ENCODE data around the gene ADM5. TPM values are rescaled to one million over a fixed set of nuclear protein-coding genes. Genes with fewer than 3 reads are reported as not detected.

The ADM5 gene, protein sequence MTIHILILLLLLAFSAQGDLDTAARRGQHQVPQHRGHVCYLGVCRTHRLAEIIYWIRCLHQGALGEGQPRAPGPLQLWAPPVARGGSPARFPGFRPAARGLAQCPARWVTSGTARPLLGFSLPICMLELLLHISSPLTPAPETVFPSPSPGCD
- under 1 TPM; 0.34 to 1.00 TPM for total RNA-seq

DNA sequence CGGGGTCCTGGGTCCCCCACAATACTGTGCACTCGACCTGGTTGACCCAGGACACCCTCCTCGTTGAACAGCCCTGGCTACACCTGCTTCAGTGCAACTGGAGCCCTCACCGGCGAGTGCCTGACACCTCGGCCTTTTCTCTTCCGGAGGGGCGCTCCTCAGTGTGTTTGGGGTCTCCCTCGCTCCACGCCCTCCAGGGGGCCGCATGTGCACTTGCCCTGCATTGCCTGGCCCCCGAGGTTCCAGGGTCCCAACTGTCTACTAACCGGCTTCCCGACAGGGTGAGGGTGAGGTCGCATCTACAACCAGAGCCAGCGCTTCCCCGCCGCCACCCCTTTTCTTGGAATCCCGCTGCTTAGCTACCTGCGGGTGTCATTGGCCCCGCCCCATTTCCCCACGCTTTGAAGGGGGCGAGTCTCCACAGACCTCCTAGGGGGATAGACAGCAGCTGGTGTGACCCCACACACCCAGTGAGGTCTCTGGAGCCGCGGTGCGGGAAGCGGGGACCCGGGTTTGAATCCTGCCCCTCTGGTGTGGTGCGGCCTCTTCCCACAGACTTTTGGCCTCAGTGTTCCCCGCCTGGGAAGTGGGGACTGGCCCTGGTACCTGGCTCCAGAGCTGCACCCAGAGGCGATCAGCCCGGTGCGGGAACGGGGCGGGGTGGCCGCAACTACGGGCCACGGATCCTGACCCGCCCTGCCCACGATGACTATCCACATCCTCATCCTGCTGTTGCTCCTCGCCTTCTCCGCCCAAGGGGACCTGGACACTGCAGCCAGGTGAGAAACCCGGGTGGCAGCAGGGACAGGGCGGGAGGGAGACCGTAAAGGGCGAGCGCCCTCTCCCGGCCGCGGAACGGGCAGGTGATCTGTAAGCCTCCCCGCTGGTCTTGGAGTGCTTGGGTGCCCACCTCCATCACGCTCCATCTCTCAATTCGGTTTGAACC lies at the start of gene ADM5:
TSS of gene ADM5 (plus strand) at position 462 of the 946 bp plus-strand sequence. CDS start at position 706, 244 bp downstream.

DNA sequence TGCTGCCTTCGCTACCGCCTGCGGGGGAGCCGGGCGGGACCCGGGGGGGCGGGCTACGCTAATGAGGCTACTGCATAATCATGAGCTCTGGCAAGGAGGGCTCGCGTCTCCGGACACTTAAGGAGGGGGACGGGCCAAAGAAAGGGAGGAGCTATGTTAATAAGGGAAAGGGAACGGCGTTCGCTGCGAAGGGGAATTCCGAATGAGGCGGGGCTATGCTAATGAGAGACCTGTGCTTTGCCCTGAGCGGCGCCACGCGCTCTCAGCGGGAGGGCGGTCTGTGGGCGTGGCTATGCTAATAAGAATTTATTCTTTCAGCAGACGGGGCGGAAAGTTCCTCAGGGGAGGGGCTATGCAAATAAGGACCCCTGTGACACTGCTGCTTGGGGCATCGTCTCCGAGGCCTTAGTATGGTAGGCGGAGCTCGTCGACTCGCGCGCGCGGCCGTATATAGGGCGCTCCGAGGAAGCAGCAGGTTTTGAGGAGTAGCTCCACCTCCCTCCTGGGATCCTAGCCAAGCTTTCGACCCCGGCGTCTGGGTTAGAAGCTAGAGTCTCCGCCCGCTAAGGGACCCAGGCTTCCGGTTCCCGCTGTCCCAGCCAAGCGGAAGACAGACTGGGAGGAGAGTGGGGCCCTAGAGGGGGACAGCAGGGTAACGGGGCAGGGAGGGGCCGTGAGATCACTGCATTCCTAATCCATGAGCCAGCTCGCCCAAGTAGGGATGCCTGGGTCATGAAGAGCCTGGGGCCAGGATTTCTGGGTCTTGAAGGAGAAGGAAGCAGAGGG lies 49.1 kb upstream of the ADM5 start, which contains the start of gene RRAS:
TSS of gene RRAS (minus strand) at position 31 of the 786 bp plus-strand sequence. CDS start 45 bp downstream, outside the sequence.

DNA sequence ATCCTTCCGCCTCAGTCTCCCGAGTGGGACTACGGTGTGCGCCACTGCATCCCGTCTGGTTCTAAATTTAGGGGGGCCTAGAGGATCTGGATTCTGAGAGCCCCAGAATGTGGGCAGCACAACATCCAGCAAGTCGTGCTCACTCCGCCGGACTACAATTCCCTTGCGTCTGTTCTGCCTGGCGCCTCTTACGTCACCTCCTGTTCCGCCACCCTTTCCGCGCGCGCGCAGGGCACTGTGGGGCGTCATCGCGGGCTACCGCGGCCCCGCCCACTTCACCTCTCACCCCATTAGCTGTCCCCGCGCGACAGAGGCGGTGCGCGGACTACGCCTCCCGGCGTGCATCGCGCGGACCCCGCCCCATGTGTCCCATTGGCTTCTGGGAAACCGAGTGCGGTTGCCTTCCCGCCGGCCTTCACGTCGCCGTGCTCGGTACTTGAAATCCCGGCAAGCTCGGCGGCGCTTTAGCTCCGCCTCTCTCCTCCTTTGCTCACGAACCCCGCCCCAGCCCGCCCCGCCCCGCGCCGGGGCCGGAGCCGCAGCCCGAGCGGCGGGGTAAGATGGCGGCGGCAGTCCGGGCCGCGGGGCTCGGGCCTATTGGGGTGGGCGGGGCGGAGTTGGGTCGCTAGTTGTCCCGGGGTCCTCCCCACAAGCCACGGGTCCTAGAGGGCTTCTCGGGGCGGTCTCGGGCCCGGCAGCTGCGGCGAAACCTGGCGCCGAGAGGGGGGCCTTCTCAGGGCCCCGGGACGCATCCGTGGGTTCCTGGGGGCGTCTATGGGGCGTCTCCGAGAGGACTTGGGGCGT lies 47.5 kb upstream of the ADM5 start, which contains the start of gene SCAF1:
TSS of gene SCAF1 (plus strand) at position 522 of the 804 bp plus-strand sequence. CDS start 2,818 bp downstream, outside the sequence.

DNA sequence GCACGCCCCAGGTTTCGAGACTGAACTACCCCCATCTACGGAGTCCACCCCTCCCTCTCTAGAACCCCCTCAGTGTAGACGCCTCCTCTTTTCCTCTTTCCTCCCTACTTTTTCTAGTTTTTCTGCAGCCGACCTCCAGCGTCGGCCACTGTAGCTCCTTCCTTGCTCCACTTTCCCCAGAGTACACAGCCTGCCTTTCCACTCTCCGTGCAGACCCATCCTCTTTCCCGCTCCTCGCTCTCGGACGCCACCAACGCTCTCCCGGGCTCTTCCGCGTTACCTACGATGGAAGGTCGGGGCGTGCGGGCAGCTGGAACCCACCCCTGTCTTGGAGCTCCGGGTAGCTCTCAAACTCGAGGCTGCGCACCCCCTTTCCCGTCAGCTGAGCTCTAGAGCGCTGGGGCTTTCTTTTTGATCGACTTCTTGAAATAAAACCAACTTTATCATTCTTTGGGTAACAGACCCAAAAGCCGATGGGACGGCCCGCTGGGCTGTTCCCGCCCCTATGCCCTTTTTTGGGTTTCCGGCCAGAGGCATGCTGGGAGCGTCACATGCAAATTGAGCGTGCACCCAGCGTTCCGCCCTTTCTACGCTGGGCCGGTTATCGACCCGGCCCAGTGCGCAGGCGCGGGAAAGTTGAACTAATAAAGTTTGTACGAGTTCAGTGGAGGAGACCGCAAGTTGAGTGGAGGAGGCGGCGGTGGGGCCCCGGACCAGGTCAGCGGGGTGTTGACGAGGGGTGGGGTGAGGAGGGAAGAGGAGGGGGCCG lies 23.9 kb upstream of the ADM5 start, which contains the start of the genes BCL2L12 and IRF3:
TSS of gene BCL2L12 (plus strand) at position 583 of the 769 bp plus-strand sequence. CDS start 760 bp downstream, outside the sequence.
TSS of gene IRF3 (minus strand) at position 507 of the 769 bp plus-strand sequence. CDS start 1,019 bp downstream, outside the sequence.

DNA sequence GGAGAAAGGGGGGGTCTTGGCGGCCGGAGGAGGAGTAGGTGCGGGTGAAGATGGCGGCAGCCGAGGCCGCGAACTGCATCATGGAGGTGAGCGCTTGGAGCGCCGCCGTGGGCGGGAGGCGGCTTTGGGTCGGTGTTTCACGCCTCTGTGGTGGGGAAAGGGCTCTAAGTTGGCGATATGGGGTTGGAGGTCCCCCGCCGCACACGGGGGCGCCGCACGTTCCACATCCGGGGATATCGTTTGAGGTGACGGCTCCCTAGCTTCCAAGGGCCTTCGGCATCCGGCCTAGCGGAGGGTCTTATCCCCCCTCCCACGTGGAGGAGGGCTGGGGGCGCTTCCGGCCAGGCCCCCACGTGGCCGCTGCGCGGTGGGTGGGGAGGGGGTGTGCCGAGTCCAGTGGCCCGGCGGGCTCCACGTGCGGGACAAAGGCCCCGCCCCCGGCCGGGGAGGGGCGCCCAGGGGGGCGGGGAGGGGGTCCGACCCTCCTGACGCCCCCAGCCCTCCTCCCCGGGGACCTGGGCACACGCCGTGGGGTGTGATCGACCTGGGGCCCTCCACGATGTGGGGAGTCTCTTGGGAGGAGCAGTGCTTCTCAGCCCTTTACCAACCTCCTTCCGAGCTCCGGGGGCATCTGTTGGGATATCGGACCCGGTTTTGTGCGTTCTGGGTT lies 12.0 kb upstream of the ADM5 start, which contains the start of gene PRMT1:
TSS of gene PRMT1 (plus strand) at position 41 of the 670 bp plus-strand sequence. CDS start at position 51, 10 bp downstream.

DNA sequence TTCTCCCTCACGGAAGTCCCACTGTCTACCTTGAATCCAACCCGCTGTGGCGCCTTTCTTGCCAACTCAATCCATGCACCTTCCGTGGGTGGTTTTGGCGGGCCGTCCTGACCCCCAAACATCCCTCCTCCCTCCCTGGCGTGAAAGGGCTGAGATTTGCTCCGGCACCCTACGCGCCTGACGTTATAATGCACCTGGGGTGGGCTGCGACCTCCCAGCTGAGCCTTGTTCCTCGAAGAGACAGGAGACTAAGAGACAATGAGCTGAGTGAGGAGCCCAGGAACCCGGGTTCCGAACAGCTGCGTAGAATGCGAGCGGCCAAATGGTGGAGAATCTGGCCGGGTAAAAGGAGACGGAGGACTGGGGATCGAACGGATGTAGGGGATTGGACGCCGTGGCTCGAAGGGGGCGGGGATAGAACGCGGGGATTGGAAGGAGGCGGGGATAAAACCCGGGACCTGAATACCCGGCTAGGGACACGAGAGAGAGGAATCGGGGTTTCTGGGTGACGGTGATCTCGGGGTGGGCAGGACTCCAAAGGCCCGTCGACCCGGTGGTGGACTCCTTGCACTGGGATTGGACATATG lies 1.4 kb downstream of the ADM5 start, which contains the start of gene CPT1C:
TSS of gene CPT1C (plus strand) at position 461 of the 587 bp plus-strand sequence. CDS start 1,137 bp downstream, outside the sequence.

Small RNA genes within 50 kb of the gene (small RNA-seq; reads per million reads assigned to genes)
- 0 to 0.52 reads per million in 2 donors for gene MIR5088

Other genes with a start within 250 kb of the ADM5 start
- under 1 TPM in 1 of 2 donors, not detected in 1; under 0.01 TPM for gene SLC17A7, start 248.1 kb upstream of the ADM5 start, total RNA-seq
- gene PIH1D1, start 237.8 kb upstream of the ADM5 start, total RNA-seq = 100 to 1,000 TPM in 1 of 2 donors, 10 to 100 TPM in 1; 89.5 to 132 TPM
- gene ALDH16A1, start 236.4 kb upstream of the ADM5 start, total RNA-seq = 10 to 100 TPM; 47.0 to 65.0 TPM
- gene FLT3LG, start 215.4 kb upstream of the ADM5 start, total RNA-seq = 1 to 10 TPM; 2.7 to 3.8 TPM
- 1,000 to 10,000 TPM; 1,225 to 1,537 TPM for gene RPL13A, start 202.0 kb upstream of the ADM5 start, total RNA-seq
- 1,000 to 10,000 TPM; 1,700 to 1,752 TPM for gene RPS11, start 193.2 kb upstream of the ADM5 start, total RNA-seq
- 10 to 100 TPM; 21.7 to 27.0 TPM for gene FCGRT, start 176.9 kb upstream of the ADM5 start, total RNA-seq
- gene RCN3, start 161.6 kb upstream of the ADM5 start, total RNA-seq = 1 to 10 TPM; 1.4 to 3.0 TPM
- gene NOSIP, start 109.0 kb upstream of the ADM5 start, total RNA-seq = 100 to 1,000 TPM in 1 of 2 donors, 10 to 100 TPM in 1; 65.4 to 120 TPM
- gene PRRG2, start 108.3 kb upstream of the ADM5 start, total RNA-seq = under 1 TPM; 0.34 to 1.00 TPM
- gene PRR12, start 98.4 kb upstream of the ADM5 start, total RNA-seq = 1 to 10 TPM; 3.4 to 4.7 TPM
- gene RRAS, start 49.5 kb upstream of the ADM5 start, total RNA-seq = 10 to 100 TPM; 11.0 to 11.3 TPM
- 10 to 100 TPM; 18.6 to 19.3 TPM for gene SCAF1, start 47.4 kb upstream of the ADM5 start, total RNA-seq
- 10 to 100 TPM; 24.8 to 55.6 TPM for gene IRF3, start 23.7 kb upstream of the ADM5 start, total RNA-seq
- gene BCL2L12, start 23.7 kb upstream of the ADM5 start, total RNA-seq = 10 to 100 TPM in 1 of 2 donors, 1 to 10 TPM in 1; 3.1 to 14.0 TPM
- gene PRMT1, start 12.3 kb upstream of the ADM5 start, total RNA-seq = 100 to 1,000 TPM; 195 to 414 TPM
- 1 to 10 TPM; 2.7 to 4.8 TPM for gene CPT1C, start 1.5 kb downstream of the ADM5 start, total RNA-seq
- not detected for gene TSKS, start 73.7 kb downstream of the ADM5 start, total RNA-seq
- gene AP2A1, start 77.4 kb downstream of the ADM5 start, total RNA-seq = 10 to 100 TPM; 65.7 to 71.6 TPM
- gene FUZ, start 123.7 kb downstream of the ADM5 start, total RNA-seq = 10 to 100 TPM; 21.7 to 28.3 TPM
- 10 to 100 TPM; 16.9 to 19.0 TPM for gene MED25, start 128.7 kb downstream of the ADM5 start, total RNA-seq
- gene PTOV1, start 161.6 kb downstream of the ADM5 start, total RNA-seq = 10 to 100 TPM; 37.3 to 44.0 TPM
- gene PNKP, start 178.0 kb downstream of the ADM5 start, total RNA-seq = 10 to 100 TPM; 44.3 to 45.1 TPM
- 1 to 10 TPM; 8.3 to 10.0 TPM for gene AKT1S1, start 187.8 kb downstream of the ADM5 start, total RNA-seq
- 10 to 100 TPM; 11.0 to 18.6 TPM for gene TBC1D17, start 188.1 kb downstream of the ADM5 start, total RNA-seq
- gene IL4I1, start 207.3 kb downstream of the ADM5 start, total RNA-seq = under 1 TPM; under 0.01 to 1.00 TPM
- gene ATF5, start 239.6 kb downstream of the ADM5 start, total RNA-seq = 1 to 10 TPM; 6.7 to 8.6 TPM
- 10 to 100 TPM; 37.5 to 65.3 TPM for gene NUP62, start 239.9 kb downstream of the ADM5 start, total RNA-seq